ENCODE data around the gene DDX23.

DNA sequence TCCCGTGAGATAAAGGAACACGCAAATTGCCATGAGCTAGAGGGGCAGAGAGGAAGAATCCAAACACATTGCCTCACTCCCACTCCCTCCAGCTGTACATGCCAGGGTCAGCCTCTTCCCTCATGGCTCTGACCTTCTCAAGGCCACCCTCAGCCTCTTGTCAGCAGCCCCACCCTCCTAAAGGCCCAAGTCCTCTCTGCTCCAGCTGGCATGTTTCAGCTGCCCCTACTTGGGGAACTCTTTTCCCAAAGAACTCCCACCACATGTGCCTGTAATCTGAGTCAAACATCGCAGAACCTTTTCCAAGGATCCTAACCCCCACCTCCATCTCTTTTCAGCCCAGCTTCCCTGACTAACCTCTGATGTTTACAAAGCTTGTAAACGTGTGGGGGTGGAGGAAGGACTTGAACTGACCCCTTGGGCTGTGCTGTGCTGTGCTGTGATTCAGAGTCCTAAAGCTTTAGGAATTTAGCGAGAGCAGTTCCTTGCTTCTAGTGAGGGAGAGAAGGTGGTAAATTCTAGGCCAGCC, 41.0 kb downstream of the DDX23 start:
- no peak for TF ChIP-seq TAF1 (IDR thresholded peaks at IDR 0.05; ENCODE audit: borderline replicate concordance, low read depth, low read length)
- no peak for TF ChIP-seq EP300 (IDR thresholded peaks at IDR 0.05; ENCODE audit: borderline replicate concordance in 1 of 2, low read depth in 1 of 2, low read length in 1 of 2)
- TF ChIP-seq, protein P1, sequence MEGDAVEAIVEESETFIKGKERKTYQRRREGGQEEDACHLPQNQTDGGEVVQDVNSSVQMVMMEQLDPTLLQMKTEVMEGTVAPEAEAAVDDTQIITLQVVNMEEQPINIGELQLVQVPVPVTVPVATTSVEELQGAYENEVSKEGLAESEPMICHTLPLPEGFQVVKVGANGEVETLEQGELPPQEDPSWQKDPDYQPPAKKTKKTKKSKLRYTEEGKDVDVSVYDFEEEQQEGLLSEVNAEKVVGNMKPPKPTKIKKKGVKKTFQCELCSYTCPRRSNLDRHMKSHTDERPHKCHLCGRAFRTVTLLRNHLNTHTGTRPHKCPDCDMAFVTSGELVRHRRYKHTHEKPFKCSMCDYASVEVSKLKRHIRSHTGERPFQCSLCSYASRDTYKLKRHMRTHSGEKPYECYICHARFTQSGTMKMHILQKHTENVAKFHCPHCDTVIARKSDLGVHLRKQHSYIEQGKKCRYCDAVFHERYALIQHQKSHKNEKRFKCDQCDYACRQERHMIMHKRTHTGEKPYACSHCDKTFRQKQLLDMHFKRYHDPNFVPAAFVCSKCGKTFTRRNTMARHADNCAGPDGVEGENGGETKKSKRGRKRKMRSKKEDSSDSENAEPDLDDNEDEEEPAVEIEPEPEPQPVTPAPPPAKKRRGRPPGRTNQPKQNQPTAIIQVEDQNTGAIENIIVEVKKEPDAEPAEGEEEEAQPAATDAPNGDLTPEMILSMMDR (IDR thresholded peaks at IDR 0.05) = no peak
- TF ChIP-seq POLR2AphosphoS5 (IDR thresholded peaks at IDR 0.05; ENCODE audit: low read depth, low read length) = no peak
- no peak for TF ChIP-seq PBX3 (IDR thresholded peaks at IDR 0.05)
- TF ChIP-seq EZH2phosphoT487 (IDR thresholded peaks at IDR 0.05; ENCODE audit: borderline replicate concordance, low read depth) = no peak
- no peak for TF ChIP-seq USF2 (IDR thresholded peaks at IDR 0.05; ENCODE audit: borderline replicate concordance, low read depth, low read length)
- TF ChIP-seq SMC3 (IDR thresholded peaks at IDR 0.05; ENCODE audit: low read depth, low read length) = no peak
- TF ChIP-seq TCF12 (IDR thresholded peaks at IDR 0.05) = no peak
- no peak for TF ChIP-seq FOXM1 (IDR thresholded peaks at IDR 0.05; ENCODE audit: low read depth)
- no peak for TF ChIP-seq IRF3 (IDR thresholded peaks at IDR 0.05; ENCODE audit: low read depth, low read length)
- no peak for TF ChIP-seq MAX (IDR thresholded peaks at IDR 0.05; ENCODE audit: low read depth)

Data from SK-N-SH (cell line).